PC-3 (cell line): Measurements from ENCODE around the gene YTHDC2. TPM values are rescaled to one million over a fixed set of nuclear protein-coding genes. Genes with fewer than 3 reads are reported as not detected.
"Not testable (repeated sequence)": the region's sequence is repeated elsewhere in the genome, so short reads cannot be mapped to it uniquely, and the experiment has no call there.

Source experiments
- ATAC-seq: fragments of 200-7000 bp; cut with Tn5 transposase; 2 replicates; pipeline ENCODE4 v1.9.1; 2020; ENCODE audit warnings: mild to moderate bottlenecking, moderate library complexity
- BruUV-seq: library from RNA; stranded (reverse); fragments of 400-500 nt; replicated peaks from 2 replicates; lab custom pipeline; 2021; lab: Mats Ljungman, UMichigan
- CTCF ChIA-PET: fragments of 300-600 bp; sonication (Branson Sonifier 250); formaldehyde crosslinking; loops from one replicate; lab custom pipeline; 2022; ENCODE audit warnings: antibody characterized with exemption; lab: Charles Lee
- POLR2A ChIA-PET: fragments of 300-600 bp; sonication (Branson Sonifier 250); formaldehyde crosslinking; loops from one replicate; lab custom pipeline; 2022; ENCODE audit warnings: antibody characterized with exemption; ENCODE audit not compliant: unreplicated experiment; lab: Charles Lee
- DNase-seq: peaks from one replicate; pipeline ENCODE4 v3.0.0-alpha.2; 2015
- H2AFZ ChIP-seq: fragments of 300-600 bp; sonication (generic); 2 replicates; pipeline ENCODE4 v1.6.0; 2016; ENCODE audit warnings: antibody characterized with exemption, low read length
- H3F3A ChIP-seq: fragments of 300-600 bp; sonication (generic); one replicate; pipeline ENCODE4 v1.6.0; 2017; ENCODE audit warnings: antibody characterized with exemption, low read length, control low read depth, mild to moderate bottlenecking; ENCODE audit not compliant: unreplicated experiment
- H3K27ac ChIP-seq: fragments of 300-600 bp; sonication (generic); 2 replicates; pipeline ENCODE4 v1.5.1; 2016; ENCODE audit warnings: mild to moderate bottlenecking, low read length
- H3K27me3 ChIP-seq: fragments of 300-600 bp; sonication (generic); 2 replicates; pipeline ENCODE4 v1.6.1; 2016; ENCODE audit warnings: low read length, mixed read lengths
- H3K36me3 ChIP-seq: fragments of 300-600 bp; sonication (generic); 2 replicates; pipeline ENCODE4 v1.6.1; 2016; ENCODE audit warnings: low read depth, mixed run types, low read length, mixed read lengths
- H3K4me1 ChIP-seq: fragments of 300-600 bp; sonication (generic); 2 replicates; pipeline ENCODE4 v1.5.1; 2016; ENCODE audit warnings: low read length; ENCODE audit not compliant: insufficient read depth
- H3K4me2 ChIP-seq: fragments of 300-600 bp; sonication (generic); 2 replicates; pipeline ENCODE4 v1.6.0; 2016; ENCODE audit warnings: low read length
- H3K4me3 ChIP-seq: fragments of 300-600 bp; sonication (generic); 2 replicates; pipeline ENCODE4 v1.5.1; 2016; ENCODE audit warnings: mild to moderate bottlenecking, low read length, mixed read lengths
- H3K79me2 ChIP-seq: fragments of 300-600 bp; sonication (generic); 2 replicates; pipeline ENCODE4 v1.6.1; 2017; ENCODE audit warnings: low read length, mixed read lengths
- H3K9ac ChIP-seq: fragments of 300-600 bp; sonication (generic); 2 replicates; pipeline ENCODE4 v1.6.0; 2016; ENCODE audit warnings: mild to moderate bottlenecking, low read length
- H3K9me2 ChIP-seq: fragments of 300-600 bp; sonication (generic); replicated peaks from 2 replicates; pipeline ENCODE4 v1.6.1; 2016; ENCODE audit warnings: mixed run types, low read length, mixed read lengths
- H3K9me3 ChIP-seq: fragments of 300-600 bp; sonication (generic); 2 replicates; pipeline ENCODE4 v1.6.1; 2016; ENCODE audit warnings: low read length, mixed read lengths
- H4K20me1 ChIP-seq: fragments of 300-600 bp; sonication (generic); 2 replicates; pipeline ENCODE4 v1.6.1; 2016; ENCODE audit warnings: low read length, mixed read lengths
- EZH2 ChIP-seq: fragments of 300-600 bp; sonication (generic); IDR thresholded peaks from one replicate; pipeline ENCODE4 v1.6.1; 2017; ENCODE audit warnings: antibody characterized with exemption, mild to moderate bottlenecking, low read length; ENCODE audit not compliant: unreplicated experiment
- EZH2phosphoT487 ChIP-seq: fragments of 300-600 bp; sonication (generic); IDR thresholded peaks from 2 replicates; pipeline ENCODE4 v1.6.1; 2018; ENCODE audit warnings: mild to moderate bottlenecking, antibody characterized with exemption, low read length, borderline replicate concordance
- intact Hi-C: fragments of 100-400 bp; cut with micrococcal nuclease; formaldehyde crosslinking; loops from 2 replicates; pipeline ENCODE4 v1.9.0; 2023
- total RNA-seq: library from RNA; depleted of rRNA; stranded (reverse); fragments of >200 nt; gene quantifications from 2 replicates; pipeline ENCODE4 v1.2.3, GENCODE V29; 2014
- TF ChIP-seq, protein P1 (sequence below): fragments of 300-600 bp; sonication (generic); conservative IDR thresholded peaks from 2 replicates; pipeline ENCODE4 v1.5.1; 2017; ENCODE audit warnings: antibody characterized with exemption, low read depth, mild to moderate bottlenecking, low read length

YTHDC2 gene
- total RNA-seq, 1 experiment from 2014 or later, result 20.2 TPM

GRCh38 chr5:113600255-113600905 is 86.9 kb downstream of the YTHDC2 start:
- Histone ChIP-seq H3K9ac (no peak overlapping the region), H3K4me2 (no peak overlapping the region), H3F3A (no peaks in the 10 kb centered on the region), H3K4me3 (no peak overlapping the region), H3K9me3 (no peaks in the 10 kb centered on the region), H3K4me1 (no peaks in the 10 kb centered on the region), H3K79me2 (no peaks in the 10 kb centered on the region), H2AFZ (no peak overlapping the region), H3K36me3 (0 out of 2 replicates have a peak, but pooled peaks cover 4% of the 10 kb centered on the region), H3K27me3 (no peaks in the 10 kb centered on the region), H3K9me2 (no peaks in the 10 kb centered on the region), H4K20me1 (no peaks in the 10 kb centered on the region), H3K27ac (no peak overlapping the region)
- ChIA-PET POLR2A (no interaction called here), CTCF (no interaction called here)
- DNase-seq, result no peak
- no peak for ATAC-seq
- no TSS peak for BruUV-seq
- intact Hi-C loops, result no loop called here
- no peak for TF ChIP-seq EZH2phosphoT487
- no peak for TF ChIP-seq EZH2
- TF ChIP-seq, protein P1, sequence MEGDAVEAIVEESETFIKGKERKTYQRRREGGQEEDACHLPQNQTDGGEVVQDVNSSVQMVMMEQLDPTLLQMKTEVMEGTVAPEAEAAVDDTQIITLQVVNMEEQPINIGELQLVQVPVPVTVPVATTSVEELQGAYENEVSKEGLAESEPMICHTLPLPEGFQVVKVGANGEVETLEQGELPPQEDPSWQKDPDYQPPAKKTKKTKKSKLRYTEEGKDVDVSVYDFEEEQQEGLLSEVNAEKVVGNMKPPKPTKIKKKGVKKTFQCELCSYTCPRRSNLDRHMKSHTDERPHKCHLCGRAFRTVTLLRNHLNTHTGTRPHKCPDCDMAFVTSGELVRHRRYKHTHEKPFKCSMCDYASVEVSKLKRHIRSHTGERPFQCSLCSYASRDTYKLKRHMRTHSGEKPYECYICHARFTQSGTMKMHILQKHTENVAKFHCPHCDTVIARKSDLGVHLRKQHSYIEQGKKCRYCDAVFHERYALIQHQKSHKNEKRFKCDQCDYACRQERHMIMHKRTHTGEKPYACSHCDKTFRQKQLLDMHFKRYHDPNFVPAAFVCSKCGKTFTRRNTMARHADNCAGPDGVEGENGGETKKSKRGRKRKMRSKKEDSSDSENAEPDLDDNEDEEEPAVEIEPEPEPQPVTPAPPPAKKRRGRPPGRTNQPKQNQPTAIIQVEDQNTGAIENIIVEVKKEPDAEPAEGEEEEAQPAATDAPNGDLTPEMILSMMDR, result no peak

DNA sequence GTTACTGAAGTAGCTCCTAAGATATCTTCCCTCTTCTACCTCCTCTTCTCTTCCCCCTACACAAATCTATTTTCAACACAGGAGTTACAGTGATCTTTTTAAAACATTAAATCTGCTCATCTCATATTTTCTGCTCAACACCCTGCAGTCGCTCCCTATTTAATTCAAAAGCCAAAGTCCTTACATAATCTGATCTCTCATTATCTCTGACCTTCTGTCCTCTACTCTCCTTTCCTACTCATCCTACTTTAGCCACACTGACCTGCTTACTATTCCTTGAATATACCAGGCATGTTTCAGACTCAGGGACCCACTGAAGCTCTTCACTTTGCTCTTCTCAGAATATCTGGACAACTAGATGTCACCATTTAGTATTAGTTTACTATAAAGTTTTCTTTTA is 87.9 kb downstream of the YTHDC2 start:
- DNase-seq (no peak), ATAC-seq (no peak)
- peaks cover 3% of the 10 kb centered on the region; the same call in 1 of the 2 replicates for H3K4me1 ChIP-seq
- H3K9me2 ChIP-seq, result no peaks in the 10 kb centered on the region
- H3F3A ChIP-seq, result no peaks in the 10 kb centered on the region
- H3K4me2 ChIP-seq, result no peak overlapping the region
- H3K27ac ChIP-seq, result no peak overlapping the region
- ChIA-PET POLR2A (no interaction called here), CTCF (no interaction called here)
- no peaks in the 10 kb centered on the region for H4K20me1 ChIP-seq
- intact Hi-C loops, result no loop called here
- no peaks in the 10 kb centered on the region for H3K79me2 ChIP-seq
- no peak overlapping the region for H2AFZ ChIP-seq
- H3K4me3 ChIP-seq, result no peak overlapping the region
- BruUV-seq, result no TSS peak
- H3K9ac ChIP-seq, result no peak overlapping the region
- H3K27me3 ChIP-seq, result no peaks in the 10 kb centered on the region
- TF ChIP-seq EZH2phosphoT487, result no peak
- 0 out of 2 replicates have a peak, but pooled peaks cover 2% of the 10 kb centered on the region for H3K36me3 ChIP-seq
- H3K9me3 ChIP-seq, result no peaks in the 10 kb centered on the region

GRCh38 chr5:113603246-113603645 is 89.8 kb downstream of the YTHDC2 start:
- H3K4me1 ChIP-seq, H3K9me2 ChIP-seq, intact Hi-C loops, H3K4me3 ChIP-seq, H4K20me1 ChIP-seq, H3K9ac ChIP-seq, BruUV-seq, H2AFZ ChIP-seq, H3K79me2 ChIP-seq, H3K9me3 ChIP-seq, DNase-seq, CTCF ChIA-PET, H3K36me3 ChIP-seq, H3F3A ChIP-seq, H3K27ac ChIP-seq, H3K27me3 ChIP-seq, ATAC-seq, H3K4me2 ChIP-seq: not testable (repeated sequence)
- POLR2A ChIA-PET, result interaction anchor here (0.6 kb wide), 1 partner anchor 744 kb away, joined by 3 read pairs; no protein-coding TSS in a partner anchor
